Hematopoietic multipotent progenitor cell treated with erythropoietin and hydrocortisone succinate and interleukin-3 and kit ligand, for 4 days (in vitro differentiated cells): ENCODE results near the gene AP1AR.
"Not testable (repeated sequence)": the region's sequence is repeated elsewhere in the genome, so short reads cannot be mapped to it uniquely, and the experiment has no call there.

Source experiments
- DNase-seq: peaks from one replicate; pipeline ENCODE4 v3.0.0-alpha.2; 2015

AP1AR gene

GRCh38 chr4:112279025-112279881 lies 47.7 kb downstream of the AP1AR start:
- DNase-seq: peak; percentile 47

GRCh38 chr4:112279882-112280315 lies 48.3 kb downstream of the AP1AR start:
- DNase-seq: no peak

DNA sequence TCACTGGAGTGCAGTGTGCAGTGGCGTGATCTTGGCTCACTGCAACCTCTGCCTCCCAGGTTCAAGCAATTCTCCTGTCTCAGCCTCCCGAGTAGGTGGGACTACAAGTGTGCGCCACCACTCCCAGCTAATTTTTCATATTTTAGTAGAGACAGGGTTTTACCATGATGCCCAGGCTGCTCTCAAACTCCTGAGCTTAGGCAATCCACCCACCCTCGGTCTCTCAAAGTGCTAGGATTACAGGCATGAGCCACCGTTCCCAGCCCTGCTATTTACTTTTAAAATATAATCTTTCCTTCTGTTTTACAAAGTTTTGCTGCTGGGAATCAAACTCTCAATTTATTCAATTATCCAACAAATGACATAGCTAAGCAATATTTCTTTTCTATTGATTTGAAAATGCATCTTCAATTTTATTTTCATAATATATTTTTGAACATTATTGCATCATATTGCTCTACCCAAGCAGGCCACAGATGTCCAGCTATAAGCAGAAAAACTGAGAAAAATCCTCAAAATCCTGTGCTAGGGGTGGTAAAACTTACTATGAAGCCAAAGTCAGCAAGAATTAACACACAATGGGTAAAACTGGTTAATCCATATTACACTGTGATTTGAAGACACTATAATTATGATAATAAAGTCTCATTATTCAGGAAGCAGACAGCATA lies 48.9 kb downstream of the AP1AR start:
- no peak for DNase-seq

GRCh38 chr4:112281895-112282398 lies 50.4 kb downstream of the AP1AR start:
- not testable (repeated sequence) for DNase-seq

DNA sequence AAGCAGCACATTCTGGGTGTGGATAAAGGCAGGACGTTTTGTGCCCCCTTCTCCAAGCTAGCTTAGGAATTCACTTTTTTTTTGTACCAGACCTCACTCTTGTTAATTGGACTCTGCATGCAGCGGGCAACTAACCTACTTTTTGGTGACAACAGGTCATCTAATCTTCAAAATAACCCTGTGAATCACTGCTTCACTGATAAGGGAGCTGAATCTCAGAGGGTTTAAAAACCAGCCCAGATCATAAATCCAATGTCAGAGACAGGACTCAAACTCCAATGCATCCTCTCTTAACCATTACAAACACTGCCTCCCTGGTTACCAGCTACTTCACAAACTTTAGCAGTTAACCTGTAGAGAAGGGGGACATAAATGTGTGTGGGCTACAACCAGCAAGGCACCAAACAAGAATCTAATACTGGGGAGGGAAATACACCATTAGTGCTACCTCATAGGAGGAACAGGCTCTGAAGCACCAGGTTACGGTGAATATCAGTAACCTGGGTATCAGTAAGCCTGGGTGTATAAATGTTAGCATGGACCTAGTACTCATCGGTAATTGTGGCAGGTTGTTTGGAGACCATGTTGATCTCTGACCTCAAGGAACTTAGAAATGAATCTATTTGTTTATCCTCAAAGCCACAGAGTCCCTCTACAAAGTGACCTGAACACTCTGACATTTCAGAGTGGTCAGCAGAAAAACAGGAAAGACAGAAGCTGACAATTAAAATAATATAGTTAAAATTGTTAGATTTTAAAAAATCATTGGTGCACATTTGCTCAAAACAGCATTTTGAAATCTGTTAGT lies 51.5 kb downstream of the AP1AR start:
- no peak for DNase-seq

GRCh38 chr4:112284166-112284565 lies 52.6 kb downstream of the AP1AR start:
- no peak for DNase-seq

DNA sequence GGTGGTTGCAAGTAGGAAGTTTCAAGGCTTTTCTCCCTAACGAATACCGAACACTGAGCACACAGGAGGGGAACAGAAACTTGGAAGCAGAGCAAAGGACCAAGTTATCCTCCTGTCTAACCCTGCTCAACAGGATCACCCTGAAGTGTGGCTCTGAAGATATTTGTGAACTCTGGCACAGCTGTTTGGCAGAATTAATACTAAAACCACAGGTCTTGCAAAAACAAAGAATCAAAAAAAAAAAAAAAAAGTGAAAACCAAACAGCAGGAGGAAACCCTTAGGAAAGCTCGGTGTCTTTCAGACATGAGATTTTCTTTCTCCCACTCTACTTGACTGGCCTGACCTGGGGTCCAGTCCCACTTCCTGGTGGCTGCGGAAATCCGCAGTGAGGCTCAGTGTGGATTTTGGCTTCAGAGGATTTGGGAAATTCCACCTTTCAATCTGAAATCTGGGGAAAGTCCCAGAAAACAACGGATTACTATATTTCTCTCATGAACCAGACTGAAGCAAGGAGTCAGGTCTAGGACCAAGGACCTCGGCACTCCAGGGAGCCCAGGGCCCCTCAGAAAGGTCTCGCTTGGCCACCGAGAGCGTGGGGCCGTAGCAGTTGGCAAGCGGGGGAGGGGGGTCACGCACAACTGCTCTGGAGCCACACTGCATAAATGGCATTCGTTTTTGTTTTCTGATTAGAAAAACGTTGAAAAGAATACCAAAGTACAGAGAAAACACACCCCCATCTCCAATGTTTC lies 53.2 kb downstream of the AP1AR start:
- peak; percentile 43 for DNase-seq

GRCh38 chr4:112287258-112287989 lies 55.8 kb downstream of the AP1AR start:
- no peak for DNase-seq

GRCh38 chr4:112288455-112288854 lies 56.9 kb downstream of the AP1AR start:
- DNase-seq: peak; percentile 37

GRCh38 chr4:112289407-112290253 lies 58.0 kb downstream of the AP1AR start:
- DNase-seq: no peak

DNA sequence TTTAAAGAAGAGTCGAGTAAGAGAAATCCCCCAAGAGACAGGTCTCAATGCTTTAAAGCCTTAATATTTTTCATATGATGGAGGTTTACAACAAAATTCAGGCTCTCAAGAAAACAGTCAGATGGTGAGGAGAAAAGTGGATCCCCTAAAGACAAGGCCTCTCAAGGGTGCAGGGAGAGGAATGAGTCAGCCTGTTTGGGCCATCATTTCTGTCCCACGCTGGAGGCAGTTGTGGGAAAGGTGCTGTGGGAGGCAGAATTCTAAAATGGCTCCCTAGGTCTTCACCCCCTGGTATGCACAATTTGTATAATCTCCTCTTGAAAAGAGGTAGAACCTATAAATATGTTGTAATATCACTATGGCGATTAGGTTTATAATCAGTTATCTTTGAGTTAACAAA lies 58.8 kb downstream of the AP1AR start:
- no peak for DNase-seq

DNA sequence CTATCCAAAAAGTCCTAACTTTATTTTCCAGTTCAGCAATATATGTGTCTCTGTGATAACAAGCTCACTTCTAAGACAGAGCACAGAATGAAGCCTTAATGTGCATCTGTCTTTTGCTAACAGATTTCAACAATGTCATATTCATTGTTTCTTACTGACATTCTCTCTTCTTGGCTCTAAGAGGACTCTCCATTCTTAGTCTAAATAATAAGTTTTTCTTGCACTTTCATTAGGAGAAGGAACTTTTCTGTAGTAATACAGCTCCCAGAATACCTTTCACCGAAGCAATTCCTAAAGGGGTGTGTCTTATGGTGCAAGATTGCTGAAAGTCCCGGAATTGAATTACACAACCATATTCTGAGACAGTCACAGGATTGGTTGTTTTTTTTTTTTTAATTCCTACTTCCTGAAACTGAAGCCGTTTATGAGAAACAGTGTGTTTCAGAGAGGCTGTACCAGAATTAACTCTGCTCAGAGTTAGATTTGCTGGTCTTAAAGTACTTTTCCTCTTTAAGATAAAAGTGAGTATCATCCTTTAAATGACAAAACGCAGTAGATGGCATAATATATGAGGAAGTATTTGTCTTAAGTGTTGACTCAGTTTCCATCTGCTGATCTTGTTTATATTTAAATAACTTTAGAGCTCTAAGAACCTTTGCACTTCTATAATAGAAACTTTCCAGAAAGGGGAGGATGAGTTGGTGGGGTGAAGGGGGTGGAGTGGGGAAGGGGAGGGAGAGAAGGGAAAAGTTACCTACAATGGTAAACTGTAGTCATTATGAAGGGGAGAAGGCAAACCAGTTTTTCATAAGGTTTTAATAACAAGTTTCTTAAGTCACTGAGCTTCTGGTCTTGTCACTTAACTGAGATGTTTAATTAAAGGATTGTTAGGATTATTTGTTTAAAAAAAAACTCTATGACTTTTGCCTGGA lies 65.6 kb downstream of the AP1AR start, which contains the start of gene ALPK1:
TSS of gene ALPK1 (plus strand) at position 421 of the 932 bp plus-strand sequence.
- peak; percentile 92 for DNase-seq

DNA sequence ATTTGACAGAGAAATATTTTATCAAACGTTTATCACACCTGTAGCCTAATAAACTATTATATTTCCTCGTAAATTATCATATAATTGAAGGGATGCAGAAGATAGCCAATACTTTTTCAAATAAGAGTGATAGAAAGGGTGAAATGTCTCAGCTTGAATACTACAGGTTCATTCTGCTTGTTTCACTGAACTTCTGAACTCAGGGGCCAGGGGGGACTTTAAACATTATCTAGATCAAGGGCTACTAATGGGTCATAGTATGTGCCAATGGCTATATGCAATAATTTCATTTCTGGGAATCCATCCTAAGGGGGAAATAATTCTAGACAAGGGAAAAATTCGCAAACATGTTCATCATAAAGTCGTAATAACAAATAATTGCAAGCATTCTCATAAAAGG lies 68.1 kb downstream of the AP1AR start:
- DNase-seq: no peak

GRCh38 chr4:112302320-112303274 lies 71.0 kb downstream of the AP1AR start:
- DNase-seq: no peak

GRCh38 chr4:112305477-112305876 lies 73.9 kb downstream of the AP1AR start:
- DNase-seq: not testable (repeated sequence)

DNA sequence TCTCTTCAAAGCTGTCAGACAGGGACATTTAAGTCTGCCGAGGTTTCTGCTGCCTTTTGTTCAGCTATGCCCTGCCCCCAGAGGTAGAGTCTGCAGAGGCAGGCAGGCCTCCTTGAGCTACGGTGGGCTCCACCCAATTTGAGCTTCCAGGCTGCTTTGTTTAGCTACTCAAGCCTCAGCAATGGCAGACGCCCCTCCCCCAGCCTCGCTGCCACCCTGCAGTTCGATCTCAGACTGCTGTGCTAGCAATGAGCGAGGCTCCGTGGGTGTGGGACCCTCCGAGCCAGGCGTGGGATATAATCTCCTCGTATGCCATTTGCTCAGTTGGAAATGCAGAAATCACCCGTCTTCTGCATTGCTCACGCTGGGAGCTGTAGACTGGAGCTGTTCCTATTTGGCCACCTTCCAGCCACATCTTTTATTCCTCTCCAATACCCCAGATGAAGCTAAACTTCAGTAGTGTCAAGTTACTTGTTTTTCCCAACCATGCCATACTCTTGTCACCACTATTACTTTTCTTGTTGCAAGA lies 77.7 kb downstream of the AP1AR start:
- not testable (repeated sequence) for DNase-seq

DNA sequence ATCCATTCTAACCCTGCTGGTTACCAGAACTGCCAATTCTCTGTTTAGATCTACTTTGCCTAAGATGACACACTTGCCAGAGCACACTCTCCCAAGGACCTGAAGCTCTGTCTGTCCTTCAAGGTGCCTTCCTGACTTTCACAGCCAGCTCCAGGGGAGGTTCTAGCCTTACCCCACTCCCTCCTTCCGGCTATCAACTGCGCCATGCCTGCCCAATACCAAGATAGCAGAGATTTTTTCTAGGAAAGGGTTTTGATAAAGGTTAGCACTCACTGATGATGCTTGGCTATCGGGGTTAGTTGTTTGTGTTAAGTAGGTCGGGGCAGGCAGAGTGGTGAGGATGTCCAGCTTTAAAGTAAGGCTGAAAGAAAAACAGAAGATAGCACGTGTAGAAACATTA lies 79.9 kb downstream of the AP1AR start:
- no peak for DNase-seq
